ENCODE measurements around the gene ZNF44.
"Not testable (repeated sequence)": the region's sequence is repeated elsewhere in the genome, so short reads cannot be mapped to it uniquely, and the experiment has no call there.

ZNF44 gene

GRCh38 chr19:12294249-12295158 is at the start of gene ZNF44:
Gene ZNF44, minus strand, starts transcription at chr19:12294883. Its CDS starts 189 bp downstream, at chr19:12294694.
- no peak for DNase-seq

GRCh38 chr19:12333162-12334159 is 38.8 kb upstream of the ZNF44 start, which contains the start of gene ZNF563:
Gene ZNF563, minus strand, starts transcription at chr19:12333633. Its CDS starts 151 bp downstream, at chr19:12333482.
- no peak for DNase-seq

- DNase-seq, result no peak
Measured at GRCh38 chr19:12331211-12331941, 36.7 kb upstream of the ZNF44 start.

- no peak for DNase-seq
Measured at GRCh38 chr19:12330340-12330739, 35.7 kb upstream of the ZNF44 start.

- DNase-seq, result no peak
Measured at GRCh38 chr19:12325690-12326089, 31.0 kb upstream of the ZNF44 start.

- no peak for DNase-seq
Measured at GRCh38 chr19:12318782-12319413, 24.2 kb upstream of the ZNF44 start.

- no peak for DNase-seq
Measured at GRCh38 chr19:12314553-12314952, 19.9 kb upstream of the ZNF44 start.

GRCh38 chr19:12308891-12309290 is 14.2 kb upstream of the ZNF44 start:
- not testable (repeated sequence) for DNase-seq

- DNase-seq, result no peak
Measured at GRCh38 chr19:12295191-12295590, 508 bp upstream of the ZNF44 start.

GRCh38 chr19:12293777-12294248 is 870 bp downstream of the ZNF44 start:
- DNase-seq, result no peak

GRCh38 chr19:12289790-12290065 is 5.0 kb downstream of the ZNF44 start:
- DNase-seq, result no peak

GRCh38 chr19:12287958-12288500 is 6.7 kb downstream of the ZNF44 start:
- no peak for DNase-seq

- no peak for DNase-seq
Measured at GRCh38 chr19:12284631-12285030, 10.1 kb downstream of the ZNF44 start.

GRCh38 chr19:12284226-12284625 is 10.5 kb downstream of the ZNF44 start:
- no peak for DNase-seq

- DNase-seq, result no peak
Measured at GRCh38 chr19:12278713-12279112, 16.0 kb downstream of the ZNF44 start.

- DNase-seq, result no peak
Measured at GRCh38 chr19:12272980-12273901, 21.4 kb downstream of the ZNF44 start.

GRCh38 chr19:12272386-12272785 is 22.3 kb downstream of the ZNF44 start:
- DNase-seq, result no peak

- DNase-seq, result no peak
Measured at GRCh38 chr19:12270854-12271253, 23.8 kb downstream of the ZNF44 start.

- no peak for DNase-seq
Measured at GRCh38 chr19:12265921-12266704, 28.6 kb downstream of the ZNF44 start.

GRCh38 chr19:12261554-12261953 is 33.1 kb downstream of the ZNF44 start:
- no peak for DNase-seq
